Astrocyte (in vitro differentiated cells and primary cell): ENCODE data around the gene ZMYND8. TPM values are rescaled to one million over a fixed set of nuclear protein-coding genes. Genes with fewer than 3 reads are reported as not detected.
"Not testable (repeated sequence)": the region's sequence is repeated elsewhere in the genome, so short reads cannot be mapped to it uniquely, and the experiment has no call there.

Experiments used
- DNase-seq: peaks from one replicate; pipeline ENCODE4 v3.0.0-alpha.2; 2010; ENCODE audit warnings: low read depth
- FAIRE-seq: peaks from 2 replicates; lab custom pipeline; 2011; peaks lifted over from hg19 to GRCh38; lab: Jason Lieb, UNC
- H2AFZ ChIP-seq: 2 replicates; pipeline ENCODE4 v1.6.0; 2012; ENCODE audit warnings: low read depth, low read length, inconsistent platforms
- H3K27ac ChIP-seq: 2 replicates; pipeline ENCODE4 v1.5.1; 2011; ENCODE audit warnings: low read depth, low read length, inconsistent platforms
- H3K27me3 ChIP-seq: 2 replicates; pipeline ENCODE4 v1.6.0; 2011; ENCODE audit warnings: low read length, inconsistent platforms; ENCODE audit not compliant: insufficient read depth
- H3K36me3 ChIP-seq: 2 replicates; pipeline ENCODE4 v1.5.1; 2011; ENCODE audit warnings: low read length, inconsistent platforms; ENCODE audit not compliant: insufficient read depth
- H3K4me1 ChIP-seq: 2 replicates; pipeline ENCODE4 v1.5.1; 2011; ENCODE audit warnings: low read length, inconsistent platforms; ENCODE audit not compliant: insufficient read depth
- H3K4me2 ChIP-seq: 2 replicates; pipeline ENCODE4 v1.6.0; 2012; ENCODE audit warnings: low read length, inconsistent platforms
- H3K4me3 ChIP-seq: 2 replicates; pipeline ENCODE4 v1.5.1; 2011; ENCODE audit warnings: low read depth, mild to moderate bottlenecking, low read length, inconsistent platforms; ENCODE audit not compliant: insufficient read depth
- H3K79me2 ChIP-seq: 2 replicates; pipeline ENCODE4 v1.6.0; 2012; ENCODE audit warnings: mild to moderate bottlenecking, low read length, inconsistent platforms; ENCODE audit not compliant: insufficient read depth
- H3K9ac ChIP-seq: 2 replicates; pipeline ENCODE4 v1.6.0; 2012; ENCODE audit warnings: mild to moderate bottlenecking, low read length, inconsistent platforms
- H3K9me3 ChIP-seq: 2 replicates; pipeline ENCODE4 v1.5.1; 2012; ENCODE audit warnings: low read depth, mild to moderate bottlenecking, low read length, inconsistent platforms; ENCODE audit not compliant: insufficient read depth
- H4K20me1 ChIP-seq: 2 replicates; pipeline ENCODE4 v1.6.0; 2012; ENCODE audit warnings: low read length, inconsistent platforms; ENCODE audit not compliant: insufficient read depth
- H3K27ac Mint-ChIP-seq: one replicate; pipeline ENCODE4 v1.8.0; 2021; ENCODE audit warnings: mild to moderate bottlenecking, mixed read lengths; ENCODE audit not compliant: unreplicated experiment
- H3K27me3 Mint-ChIP-seq: one replicate; pipeline ENCODE4 v1.8.0; 2021; ENCODE audit warnings: low read depth, mixed read lengths; ENCODE audit not compliant: unreplicated experiment
- H3K36me3 Mint-ChIP-seq: one replicate; pipeline ENCODE4 v1.8.0; 2021; ENCODE audit warnings: low read depth, mixed read lengths; ENCODE audit not compliant: unreplicated experiment
- H3K4me1 Mint-ChIP-seq: one replicate; pipeline ENCODE4 v1.8.0; 2021; ENCODE audit warnings: low read depth, mixed read lengths; ENCODE audit not compliant: unreplicated experiment
- H3K4me3 Mint-ChIP-seq: one replicate; pipeline ENCODE4 v1.8.0; 2021; ENCODE audit warnings: mild to moderate bottlenecking, moderate library complexity, mixed read lengths; ENCODE audit not compliant: unreplicated experiment
- H3K9me3 Mint-ChIP-seq: one replicate; pipeline ENCODE4 v1.8.0; 2021; ENCODE audit warnings: mild to moderate bottlenecking, mixed read lengths; ENCODE audit not compliant: unreplicated experiment
- CTCF ChIP-seq: IDR thresholded peaks from 2 replicates; pipeline ENCODE4 v1.5.1; 2011; ENCODE audit warnings: low read depth, mild to moderate bottlenecking, inconsistent platforms, low read length, moderate library complexity; ENCODE audit not compliant: insufficient read depth
- EZH2 ChIP-seq: IDR thresholded peaks from 2 replicates; pipeline ENCODE4 v1.6.1; 2012; ENCODE audit warnings: mild to moderate bottlenecking, low read length, inconsistent platforms; ENCODE audit not compliant: insufficient read depth
- total RNA-seq: library from RNA; stranded (reverse); gene quantifications from 2 replicates; pipeline ENCODE4 v1.2.1, GENCODE V29; 2021

ZMYND8 gene
- total RNA-seq, 1 donor from 2014 or later, result 45.8 TPM

GRCh38 chr20:47397652-47398301, 41.3 kb upstream of the ZMYND8 start:
- peaks cover 3% of the 10 kb centered on the region for H3K9me3 ChIP-seq
- TF ChIP-seq CTCF (no peak), EZH2 (no peak)
- H3K9me3 Mint-ChIP-seq, result no peaks in the 10 kb centered on the region
- FAIRE-seq (no peak), DNase-seq (no peak)
- H3K36me3 Mint-ChIP-seq, result no peaks in the 10 kb centered on the region
- peaks cover 1% of the 10 kb centered on the region for H3K4me1 ChIP-seq
- no peaks in the 10 kb centered on the region for H3K27me3 ChIP-seq
- no peaks in the 10 kb centered on the region for H3K27me3 Mint-ChIP-seq
- H3K4me3 Mint-ChIP-seq, result no peak overlapping the region
- no peaks in the 10 kb centered on the region for H3K36me3 ChIP-seq
- no peak overlapping the region for H2AFZ ChIP-seq
- no peaks in the 10 kb centered on the region for H3K79me2 ChIP-seq
- no peak overlapping the region for H3K4me2 ChIP-seq
- no peak overlapping the region for H3K4me3 ChIP-seq
- H3K4me1 Mint-ChIP-seq, result peaks cover 2% of the 10 kb centered on the region
- H3K9ac ChIP-seq, result no peak overlapping the region
- H4K20me1 ChIP-seq, result no peaks in the 10 kb centered on the region
- H3K27ac Mint-ChIP-seq, result no peak overlapping the region
- H3K27ac ChIP-seq, result no peak overlapping the region

GRCh38 chr20:47396762-47397476, 40.4 kb upstream of the ZMYND8 start:
- no peaks in the 10 kb centered on the region for H3K36me3 ChIP-seq
- no peak overlapping the region for H3K4me3 ChIP-seq
- H3K4me1 ChIP-seq, result peaks cover 9% of the 10 kb centered on the region
- no peaks in the 10 kb centered on the region for H3K9me3 Mint-ChIP-seq
- H4K20me1 ChIP-seq, result no peaks in the 10 kb centered on the region
- no peak for FAIRE-seq
- H3K4me2 ChIP-seq, result no peak overlapping the region
- TF ChIP-seq EZH2 (no peak), CTCF (no peak)
- no peak overlapping the region for H3K27ac Mint-ChIP-seq
- H3K27me3 Mint-ChIP-seq, result no peaks in the 10 kb centered on the region
- H3K9ac ChIP-seq, result no peak overlapping the region
- H3K4me1 Mint-ChIP-seq, result peaks cover 2% of the 10 kb centered on the region
- DNase-seq, result no peak
- no peak overlapping the region for H3K4me3 Mint-ChIP-seq
- H3K9me3 ChIP-seq, result peaks cover 3% of the 10 kb centered on the region
- H3K27ac ChIP-seq, result no peak overlapping the region
- H3K36me3 Mint-ChIP-seq, result no peaks in the 10 kb centered on the region
- no peaks in the 10 kb centered on the region for H3K79me2 ChIP-seq
- no peaks in the 10 kb centered on the region for H3K27me3 ChIP-seq
- H2AFZ ChIP-seq, result no peak overlapping the region

- not testable (repeated sequence) for H3K4me3 Mint-ChIP-seq, DNase-seq, FAIRE-seq, H2AFZ ChIP-seq, H3K4me1 Mint-ChIP-seq, H3K27ac ChIP-seq, H3K79me2 ChIP-seq, H3K36me3 ChIP-seq, H3K4me3 ChIP-seq, H3K9ac ChIP-seq, H3K27me3 ChIP-seq, H3K27ac Mint-ChIP-seq, H3K27me3 Mint-ChIP-seq, H4K20me1 ChIP-seq, H3K9me3 Mint-ChIP-seq, H3K9me3 ChIP-seq, H3K36me3 Mint-ChIP-seq, H3K4me2 ChIP-seq
- H3K4me1 ChIP-seq, result peaks cover 15% of the 10 kb centered on the region
Observed at GRCh38 chr20:47393796-47394514, 37.5 kb upstream of the ZMYND8 start.
